ENCODE measurements around the gene LIMA1. TPM values are rescaled to one million over a fixed set of nuclear protein-coding genes. Genes with fewer than 3 reads are reported as not detected.
A peak's percentile ranks its signal among the peaks of the same experiment; 100 is the strongest.

LIMA1 gene
- total RNA-seq, 1 donor from 2014 or later, result 25.5 TPM

DNA sequence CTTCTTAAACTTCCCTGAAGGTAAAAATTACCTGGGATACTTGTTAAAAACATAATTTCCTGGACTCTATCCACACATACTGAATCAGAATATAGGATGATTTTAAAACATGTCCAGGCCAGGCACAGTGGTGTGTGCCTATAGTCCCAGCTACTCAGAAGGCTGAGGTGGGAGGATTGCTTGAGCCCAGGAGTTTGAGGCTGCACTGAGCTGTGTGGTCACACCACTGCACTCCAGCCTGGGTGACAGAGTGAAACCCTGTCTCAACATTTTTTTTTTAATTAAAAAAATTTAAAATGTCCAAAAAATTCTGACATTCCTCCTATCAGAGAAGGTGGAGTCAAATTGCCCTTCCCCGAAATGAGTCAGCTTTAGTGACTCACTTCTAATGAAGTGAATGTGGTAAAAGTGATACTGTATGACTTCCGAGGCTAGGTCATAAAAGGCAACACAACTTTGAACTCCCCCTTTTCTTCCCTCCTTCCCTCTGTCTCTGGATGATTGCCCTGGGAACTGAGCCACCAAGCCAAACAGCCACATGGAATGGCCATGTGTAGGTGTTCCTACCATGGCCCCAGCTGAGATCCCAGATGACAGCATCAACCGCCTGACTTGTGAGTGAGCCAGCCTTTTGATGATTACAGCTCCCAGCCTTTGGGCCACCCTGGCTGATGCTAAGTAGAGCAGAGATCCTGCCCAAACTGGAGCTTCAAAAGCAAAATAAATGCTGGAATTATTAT is 36.3 kb downstream of the LIMA1 start:
- Mint-ChIP-seq H3K9me3 (no peaks in the 10 kb centered on the region), H3K4me1 (no peaks in the 10 kb centered on the region), H3K36me3 (ENCODE audit: low read depth) (no peaks in the 10 kb centered on the region), H3K27me3 (ENCODE audit: low read depth) (no peaks in the 10 kb centered on the region), H3K4me3 (no peak overlapping the region), H3K27ac (ENCODE audit: unreplicated experiment) (no peak overlapping the region)
- DNase-seq (ENCODE audit: low read depth, low spot score), result no peak
- TF ChIP-seq CTCF (conservative IDR thresholded peaks at IDR 0.05), result no peak

- Mint-ChIP-seq H3K9me3 (no peaks in the 10 kb centered on the region), H3K27ac (ENCODE audit: unreplicated experiment) (peak overlapping the region; percentile 25), H3K4me1 (no peaks in the 10 kb centered on the region), H3K36me3 (ENCODE audit: low read depth) (no peaks in the 10 kb centered on the region), H3K27me3 (ENCODE audit: low read depth) (no peaks in the 10 kb centered on the region), H3K4me3 (no peak overlapping the region)
- DNase-seq (ENCODE audit: low read depth, low spot score), result no peak
- no peak for TF ChIP-seq CTCF (conservative IDR thresholded peaks at IDR 0.05)
Measured at GRCh38 chr12:50246197-50246865, 37.0 kb downstream of the LIMA1 start.

GRCh38 chr12:50243507-50243906 is 39.8 kb downstream of the LIMA1 start:
- H3K27ac Mint-ChIP-seq (ENCODE audit: unreplicated experiment), result no peak overlapping the region

DNA sequence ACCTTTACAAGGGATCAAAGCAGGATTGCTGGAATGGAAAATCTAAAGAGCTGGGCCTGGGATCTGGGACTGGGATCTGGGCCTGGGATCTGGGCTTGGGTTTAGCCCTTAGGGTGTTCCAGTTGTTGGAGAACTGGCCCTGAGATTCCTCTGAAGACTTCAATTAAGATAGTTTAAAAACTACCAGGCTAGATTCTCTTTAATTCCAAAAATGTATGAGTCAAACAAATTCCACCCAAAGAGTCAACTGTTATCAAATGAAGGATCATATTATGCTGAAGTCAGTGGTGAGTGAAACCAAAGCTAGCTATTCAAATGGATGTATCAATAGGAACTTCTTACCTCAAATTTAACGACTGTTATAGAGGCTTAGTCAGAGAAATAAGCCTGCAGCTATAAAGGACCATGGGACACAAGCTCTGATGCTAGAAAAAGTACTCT is 40.5 kb downstream of the LIMA1 start:
- Mint-ChIP-seq H3K36me3 (ENCODE audit: low read depth) (no peaks in the 10 kb centered on the region), H3K4me1 (no peaks in the 10 kb centered on the region), H3K27me3 (ENCODE audit: low read depth) (no peaks in the 10 kb centered on the region), H3K4me3 (no peak overlapping the region), H3K27ac (ENCODE audit: unreplicated experiment) (no peak overlapping the region), H3K9me3 (no peaks in the 10 kb centered on the region)
- no peak for DNase-seq (ENCODE audit: low read depth, low spot score)
- TF ChIP-seq CTCF (conservative IDR thresholded peaks at IDR 0.05), result no peak

More at GRCh38 chr12:50243507-50243906, 39.8 kb downstream of the LIMA1 start:
- H3K4me1 Mint-ChIP-seq, result no peaks in the 10 kb centered on the region
- H3K9me3 Mint-ChIP-seq, result no peaks in the 10 kb centered on the region
- DNase-seq (ENCODE audit: low read depth, low spot score), result no peak
- no peaks in the 10 kb centered on the region for H3K36me3 Mint-ChIP-seq (ENCODE audit: low read depth)
- no peak overlapping the region for H3K4me3 Mint-ChIP-seq
- no peak for TF ChIP-seq CTCF (conservative IDR thresholded peaks at IDR 0.05)
- H3K27me3 Mint-ChIP-seq (ENCODE audit: low read depth), result no peaks in the 10 kb centered on the region

- H3K9me3 Mint-ChIP-seq, result no peaks in the 10 kb centered on the region
- no peak for DNase-seq (ENCODE audit: low read depth, low spot score)
- H3K36me3 Mint-ChIP-seq (ENCODE audit: low read depth), result no peaks in the 10 kb centered on the region
- no peak overlapping the region for H3K4me3 Mint-ChIP-seq
- H3K4me1 Mint-ChIP-seq, result no peaks in the 10 kb centered on the region
- H3K27ac Mint-ChIP-seq (ENCODE audit: unreplicated experiment), result no peak overlapping the region
- H3K27me3 Mint-ChIP-seq (ENCODE audit: low read depth), result no peaks in the 10 kb centered on the region
- no peak for TF ChIP-seq CTCF (conservative IDR thresholded peaks at IDR 0.05)
Measured at GRCh38 chr12:50241178-50241577, 42.1 kb downstream of the LIMA1 start.

Measured in neural crest cell (in vitro differentiated cells).